ENCODE measurements around the gene LNPEP. TPM values are rescaled to one million over a fixed set of nuclear protein-coding genes. Genes with fewer than 3 reads are reported as not detected.

Gene LNPEP
- total and polyA plus RNA-seq, 10 of the 15 experiments (the other 5 are each of a cell fraction or from before 2014, with no cell fraction given), result 5.6 to 54.9 (median 25.0) TPM

- 100% methylated on average over 1 of the region's 1 CpG for WGBS (ENCODE audit: insufficient coverage, insufficient replicate concordance, low lambda C conversion rate, missing lambda C conversion rate)
- FAIRE-seq (no peak), DNase-seq (ENCODE audit: low read depth, low spot score) (no peak), ATAC-seq (no peak)
- Histone ChIP-seq H3K4me3 (no peak overlapping the region), H4K20me1 (ENCODE audit: control insufficient read depth, insufficient read depth) (no peaks in the 10 kb centered on the region), H3K36me3 (ENCODE audit: control insufficient read depth in 2 of 2, insufficient read depth in 2 of 2, low read length in 1 of 2) (peaks cover 5 to 28% of the 10 kb centered on the region in 2 experiments), H3K9me3 (replicated peaks; ENCODE audit: control insufficient read depth, insufficient read depth, low read length) (no peaks in the 10 kb centered on the region), H2AFZ (ENCODE audit: control insufficient read depth, low read depth, low read length) (no peak overlapping the region), H3K4me2 (ENCODE audit: control insufficient read depth, insufficient read depth) (no peak overlapping the region), H3K27ac (ENCODE audit: control insufficient read depth, insufficient read depth) (0 out of 2 replicates have a peak overlapping the region, but pooled peaks have one; percentile 1), H3K4me1 (ENCODE audit: control insufficient read depth, insufficient read depth, low read length) (peaks cover 8% of the 10 kb centered on the region; the same call in 1 of the 2 replicates), H3K27me3 (replicated peaks in 1 of 2; ENCODE audit: control insufficient read depth in 2 of 2, insufficient read depth in 2 of 2, low read length in 1 of 2) (no peaks in the 10 kb centered on the region), H3K79me2 (ENCODE audit: control insufficient read depth, insufficient read depth, low read length) (no peaks in the 10 kb centered on the region), H3K9ac (ENCODE audit: control insufficient read depth, insufficient read depth, low read length) (no peak overlapping the region)
- ChIA-PET POLR2A (interaction anchor here (0.6 kb wide), 1 partner anchor 29 kb away, joined by 5 read pairs; no protein-coding TSS in a partner anchor), SMC1A (ENCODE audit: uncharacterized antibody, unreplicated experiment) (interaction anchor here (1.0 to 3.7 kb wide), 10 partner anchors 16 to 92 kb away, joined by 3 to 43 read pairs (median 3); partner anchors contain the start of gene ERAP2), CTCF (interaction anchor here (0.8 to 10.7 kb wide), 8 partner anchors 9 to 240 kb away, joined by 3 to 167 read pairs (median 4); no protein-coding TSS in a partner anchor), RAD21 (ENCODE audit: unreplicated experiment) (interaction anchor here (0.7 to 6.8 kb wide), 6 partner anchors 25 to 94 kb away, joined by 3 to 134 read pairs (median 3); partner anchors contain the start of gene ERAP1)
- BruUV-seq (replicated peaks), result no TSS peak
- intact Hi-C loops (cut with micrococcal nuclease; ENCODE audit: unreplicated experiment), result loop anchor here (1.0 to 2.0 kb wide), 2 partner anchors 17 to 33 kb away; no protein-coding TSS in a partner anchor
- in situ Hi-C loops (cut with MboI), result no loop called here
- TF ChIP-seq TCF7 (IDR thresholded peaks at IDR 0.05; ENCODE audit: borderline replicate concordance), result no peak
- TF ChIP-seq SMAD5 (IDR thresholded peaks at IDR 0.05; ENCODE audit: low read depth), result no peak
- TF ChIP-seq NKRF (conservative IDR thresholded peaks at IDR 0.05), result no peak
- TF ChIP-seq JUNB (IDR thresholded peaks at IDR 0.05), result no peak
- TF ChIP-seq ESRRA (IDR thresholded peaks at IDR 0.05; ENCODE audit: low read length), result no peak
- TF ChIP-seq PBX3 (IDR thresholded peaks at IDR 0.05; ENCODE audit: insufficient replicate concordance, low read depth, low read length), result no peak
- no peak for TF ChIP-seq DPF2 (IDR thresholded peaks at IDR 0.05)
- TF ChIP-seq RFX5 (IDR thresholded peaks at IDR 0.05; ENCODE audit: low read depth, low read length), result no peak
- TF ChIP-seq ZNF384 (IDR thresholded peaks at IDR 0.05; ENCODE audit: borderline replicate concordance, low read depth, low read length), result no peak
- TF ChIP-seq ZNF24 (IDR thresholded peaks at IDR 0.05), result no peak
- TF ChIP-seq RAD51 (IDR thresholded peaks at IDR 0.05), result no peak
Measured at GRCh38 chr5:96901841-96902240, 34.0 kb upstream of the LNPEP start.

All from GM12878 (cell line).